Measurements from ENCODE around the gene CBLB.

Gene CBLB

DNA sequence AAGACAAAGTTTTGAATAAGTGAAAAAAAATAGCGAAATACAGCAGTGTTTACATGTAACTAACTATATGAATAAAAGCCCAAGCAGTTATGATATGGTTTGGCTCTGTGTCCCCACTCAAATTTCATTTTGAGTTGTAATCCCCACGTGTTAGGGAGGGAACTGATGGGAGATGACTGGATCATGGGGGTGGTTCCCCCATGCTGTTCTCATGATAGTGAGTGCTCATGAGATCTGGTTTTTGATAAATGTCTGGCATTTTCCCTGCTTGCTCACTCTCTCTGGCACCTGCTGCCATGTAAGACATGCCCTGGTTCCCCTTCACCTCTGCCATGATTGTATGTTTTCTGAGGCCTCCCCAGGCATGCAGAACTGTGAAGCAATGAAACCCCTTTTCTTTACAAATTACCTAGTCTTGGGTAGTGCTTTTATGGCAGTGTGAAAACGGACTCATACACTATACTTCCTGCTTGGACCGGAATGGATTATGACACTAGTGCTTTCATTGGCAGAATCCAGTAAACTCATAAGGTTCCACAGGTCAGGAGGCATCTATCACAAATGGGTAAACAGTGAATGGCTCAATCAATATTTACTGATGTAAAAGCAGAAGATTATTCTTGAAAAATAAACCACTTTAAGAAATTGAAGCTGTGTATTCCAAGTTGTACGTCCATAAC lies 192.1 kb downstream of the CBLB start:
- no peak for DNase-seq

DNA sequence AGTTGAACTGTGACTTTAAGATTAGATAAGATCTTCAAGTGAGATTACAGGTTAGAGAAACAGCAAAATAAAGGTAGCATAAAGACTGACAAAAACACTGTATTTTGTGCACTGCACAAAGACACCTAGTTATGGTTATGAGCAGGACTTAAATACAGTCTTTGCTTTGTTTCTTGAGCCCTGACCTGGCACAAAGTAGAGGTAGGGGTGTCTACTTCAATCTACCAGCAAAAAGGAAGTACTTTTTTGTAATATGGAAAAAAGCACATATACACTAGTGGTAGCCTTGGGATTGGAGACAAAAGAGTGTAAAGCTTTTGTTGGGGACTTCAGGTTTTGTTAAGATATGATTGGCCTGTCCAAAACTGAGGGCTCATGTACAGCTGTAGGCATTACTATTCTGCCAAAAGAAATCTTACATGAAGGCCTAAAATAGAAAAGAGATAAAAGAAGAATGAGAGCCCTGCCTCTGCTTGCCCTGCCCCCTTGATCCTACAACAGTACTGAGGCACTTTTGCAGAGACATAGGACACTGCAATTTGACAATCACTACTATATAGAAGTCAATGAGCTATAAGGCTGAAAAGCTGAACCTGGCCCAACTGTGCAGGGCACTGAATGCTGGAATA lies 194.3 kb downstream of the CBLB start:
- DNase-seq, result no peak

DNA sequence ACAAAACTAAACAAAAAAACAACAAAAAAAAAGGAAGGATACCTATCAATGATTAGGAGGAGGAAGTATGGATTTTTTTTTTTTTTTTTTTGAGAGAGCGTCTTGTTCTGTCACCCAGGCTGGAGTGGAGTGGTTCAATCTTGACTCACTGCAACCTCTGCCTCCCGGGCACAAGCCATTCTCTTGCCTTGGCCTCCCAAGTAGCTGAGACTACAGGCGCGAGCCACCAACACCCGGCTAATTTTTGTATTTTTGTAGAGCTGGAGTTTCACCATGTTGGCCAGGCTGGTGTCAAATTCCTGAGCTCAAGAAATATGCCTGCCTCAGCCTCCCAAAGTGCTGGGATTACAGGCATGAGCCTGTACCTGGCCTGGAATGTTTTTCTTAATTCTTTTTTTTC lies 195.8 kb downstream of the CBLB start:
- DNase-seq, result no peak

DNA sequence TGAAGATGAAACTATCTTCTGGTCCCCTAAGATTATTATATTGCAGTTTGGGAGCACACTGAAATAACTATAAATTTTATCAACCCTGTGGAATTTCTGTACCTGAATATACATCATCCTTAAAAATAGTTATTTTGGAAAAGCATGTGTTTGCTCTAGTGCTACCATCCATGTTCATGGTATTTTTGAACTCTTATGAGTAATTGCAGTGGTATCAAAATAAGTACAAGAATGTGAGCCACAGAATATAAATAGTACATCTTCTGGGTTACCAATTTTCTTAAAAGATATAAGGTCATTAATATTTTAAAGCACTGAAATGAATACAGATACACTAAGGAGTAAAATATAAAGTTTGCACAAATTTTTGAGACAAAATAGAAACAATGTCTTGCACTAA lies 206.5 kb downstream of the CBLB start:
- no peak for DNase-seq

DNA sequence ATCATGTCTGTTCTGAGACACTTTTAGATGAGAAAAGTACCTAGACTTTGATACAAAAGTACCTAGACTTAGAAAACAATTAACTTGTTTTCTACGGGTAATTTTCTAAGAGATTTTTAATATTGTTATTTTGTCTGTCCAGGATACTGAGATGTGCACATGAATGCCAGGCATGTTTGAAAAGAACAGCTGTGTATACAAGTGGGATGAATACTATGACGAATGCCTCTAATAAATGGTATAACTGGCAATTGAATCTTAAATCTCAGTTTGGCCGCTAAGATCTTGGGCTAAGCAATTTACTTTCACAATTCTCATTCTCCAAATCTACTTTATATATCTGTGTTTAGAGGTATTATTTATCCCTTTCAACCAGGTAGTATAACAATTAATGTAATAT lies 207.4 kb downstream of the CBLB start:
- DNase-seq, result no peak

DNA sequence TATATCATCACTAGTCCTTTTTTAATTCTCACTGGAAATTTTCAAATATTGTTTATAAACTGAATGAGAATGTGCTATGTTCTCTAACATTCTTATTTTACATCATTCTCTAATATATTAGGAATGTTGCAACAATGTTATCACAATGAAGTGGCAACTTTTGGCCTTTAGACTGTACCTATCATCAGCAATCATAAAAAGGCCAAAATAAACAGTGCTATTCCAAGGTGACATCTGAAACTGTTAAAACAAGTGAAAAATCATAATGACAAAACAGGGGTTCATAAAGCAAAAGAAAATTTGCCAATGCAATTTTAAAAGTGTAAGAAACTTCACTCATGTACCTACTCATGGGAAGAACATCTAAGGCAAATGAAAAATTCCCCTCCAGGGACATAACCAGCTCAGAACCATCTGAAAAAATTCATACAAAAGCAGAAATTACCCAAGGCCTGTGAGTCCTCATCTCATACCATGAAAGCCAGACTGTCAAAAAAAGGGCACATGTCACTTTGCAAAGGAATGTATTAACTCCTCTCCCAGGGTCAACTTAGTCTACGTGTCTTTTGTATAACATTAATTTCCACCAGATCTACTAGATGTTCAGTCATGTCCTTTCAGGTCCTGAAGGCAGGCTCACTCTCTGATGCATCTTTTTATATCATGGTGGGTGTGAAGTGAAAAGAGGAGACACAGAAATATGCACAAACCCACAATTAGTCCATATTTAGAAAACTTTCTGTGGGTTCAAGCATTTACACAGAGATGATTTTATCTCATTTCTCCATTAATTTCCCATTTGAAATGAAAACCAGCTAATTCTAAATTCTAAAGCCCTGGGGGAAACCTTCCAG lies 211.9 kb downstream of the CBLB start:
- DNase-seq, result no peak

DNA sequence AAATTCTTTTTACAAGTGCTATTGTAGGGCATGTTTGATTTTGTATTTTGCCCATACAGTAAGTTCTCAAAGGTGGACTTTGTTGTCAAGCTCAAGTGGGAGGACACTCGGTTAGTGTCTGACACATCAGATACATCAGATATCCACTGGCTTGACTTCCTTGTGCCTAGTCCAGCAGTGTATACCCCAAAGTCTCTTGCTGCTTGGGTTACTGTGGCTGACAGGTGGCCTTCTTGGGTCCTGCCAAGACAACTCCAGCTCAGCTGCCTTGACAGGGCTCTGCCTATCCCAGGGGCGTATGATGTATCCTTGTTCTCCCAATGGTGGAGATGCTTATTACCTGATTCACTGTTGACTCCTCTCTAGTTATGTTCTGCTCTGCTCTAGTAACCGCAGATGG lies 214.9 kb downstream of the CBLB start:
- DNase-seq, result no peak

DNA sequence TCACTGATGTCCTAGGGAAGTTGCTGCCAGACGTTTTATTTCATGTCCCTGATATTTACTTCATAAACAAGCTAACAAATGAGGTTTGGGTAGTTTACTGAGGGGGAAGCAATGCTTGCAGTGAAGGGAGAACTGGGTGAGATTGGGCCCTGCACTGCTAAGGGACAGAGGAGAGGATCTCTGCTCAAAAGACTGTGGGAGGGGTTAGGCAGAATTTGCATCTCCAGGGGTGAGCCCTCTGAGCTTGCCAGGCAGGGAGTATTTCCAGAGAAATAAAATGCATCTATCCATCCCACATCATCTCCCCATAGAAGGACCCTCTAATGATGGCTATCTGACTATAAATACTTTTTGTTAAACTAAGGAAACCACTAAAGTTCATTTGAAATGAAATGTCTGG lies 215.6 kb downstream of the CBLB start:
- DNase-seq, result no peak

DNA sequence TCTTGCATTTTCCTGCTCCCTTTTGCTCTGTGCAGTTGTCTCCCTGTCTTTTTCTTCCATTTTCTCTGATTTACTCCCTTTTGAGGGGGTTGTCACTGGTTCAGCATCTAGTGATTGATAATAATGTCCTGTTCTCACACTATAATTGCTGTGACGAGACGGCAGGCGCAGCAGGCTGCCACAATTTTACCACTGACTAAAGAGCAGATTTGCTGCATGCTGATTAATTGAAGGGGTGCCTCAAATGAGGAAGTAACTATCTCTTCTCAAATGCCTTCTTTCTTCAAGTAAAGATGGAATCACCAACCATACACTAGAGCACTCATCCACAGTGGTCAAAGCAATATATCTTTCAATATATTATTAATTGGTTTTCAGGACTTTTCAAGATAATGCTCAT lies 219.3 kb downstream of the CBLB start:
- DNase-seq, result no peak

DNA sequence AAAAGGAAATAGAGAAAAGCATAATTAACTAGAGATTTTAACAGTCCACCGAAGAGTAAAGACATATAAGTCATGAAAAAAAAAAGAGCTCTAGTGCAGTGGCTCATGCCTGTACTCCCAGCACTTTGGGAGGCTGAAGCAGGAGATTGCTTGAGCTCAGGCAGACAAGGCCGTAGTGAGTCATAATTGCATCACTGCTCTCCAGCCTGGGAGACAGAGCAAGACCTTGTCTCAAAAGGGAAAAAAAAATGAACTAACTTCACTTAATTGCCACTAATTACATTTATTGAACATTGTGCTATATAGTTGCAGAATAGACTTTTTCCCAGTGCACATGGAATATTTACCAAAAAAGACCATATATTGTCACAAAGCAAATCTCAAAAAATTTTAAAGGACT lies 221.8 kb downstream of the CBLB start:
- DNase-seq, result no peak

DNA sequence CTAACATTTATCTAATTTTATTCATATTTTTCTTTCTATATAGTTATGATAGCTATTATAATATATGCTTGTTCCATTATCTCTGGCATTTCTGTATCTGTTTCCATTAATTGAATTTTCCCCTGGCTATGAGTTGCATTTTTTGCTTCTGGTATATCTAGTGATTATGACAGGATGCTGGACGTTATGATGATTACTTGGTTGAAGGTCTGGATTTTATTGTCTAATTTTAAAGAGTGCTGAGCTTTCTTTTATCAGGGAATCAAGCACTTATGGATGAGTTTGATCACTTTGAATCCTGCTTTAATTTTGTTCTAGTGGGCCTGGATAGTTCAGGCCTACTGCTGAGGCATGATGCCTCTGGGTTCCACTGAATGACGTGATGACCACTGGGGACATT lies 229.7 kb downstream of the CBLB start:
- no peak for DNase-seq

DNA sequence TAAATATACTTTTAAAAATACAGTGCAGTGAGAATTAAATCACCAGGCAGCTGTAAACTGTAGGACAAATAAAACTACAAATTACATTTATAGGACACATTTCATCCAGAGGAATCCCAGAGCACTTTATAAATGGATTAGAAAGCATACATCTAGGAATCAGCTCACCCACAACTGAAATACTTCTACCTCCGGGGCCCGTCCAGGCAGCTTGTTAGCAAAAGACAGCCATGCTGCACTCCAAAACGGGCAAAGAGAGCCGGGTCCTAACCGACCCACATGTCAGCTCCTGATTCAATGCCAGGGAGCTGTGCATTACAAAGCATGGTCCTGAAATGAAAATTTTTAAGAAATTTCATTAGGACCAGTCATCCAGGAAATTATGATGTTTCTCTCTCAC lies 234.1 kb downstream of the CBLB start:
- DNase-seq, result no peak

DNA sequence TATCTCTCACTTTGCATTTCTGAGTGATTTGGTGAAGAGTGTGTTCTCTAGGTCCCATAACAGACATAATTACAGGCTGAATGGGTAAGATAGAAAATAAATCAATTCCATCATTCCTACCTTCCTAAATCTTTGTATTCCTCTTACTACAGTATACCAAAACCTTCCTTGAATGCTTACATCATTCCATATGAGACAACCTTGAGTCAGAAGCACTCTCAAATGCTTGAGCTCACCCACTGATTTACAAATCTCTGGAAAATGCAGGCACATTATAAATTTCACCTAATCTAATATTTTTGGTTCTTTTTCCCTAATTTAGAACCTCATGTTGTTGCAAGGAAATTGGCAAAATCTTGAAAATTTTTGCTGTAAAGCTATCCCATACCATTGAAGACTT lies 239.1 kb downstream of the CBLB start:
- DNase-seq, result no peak

DNA sequence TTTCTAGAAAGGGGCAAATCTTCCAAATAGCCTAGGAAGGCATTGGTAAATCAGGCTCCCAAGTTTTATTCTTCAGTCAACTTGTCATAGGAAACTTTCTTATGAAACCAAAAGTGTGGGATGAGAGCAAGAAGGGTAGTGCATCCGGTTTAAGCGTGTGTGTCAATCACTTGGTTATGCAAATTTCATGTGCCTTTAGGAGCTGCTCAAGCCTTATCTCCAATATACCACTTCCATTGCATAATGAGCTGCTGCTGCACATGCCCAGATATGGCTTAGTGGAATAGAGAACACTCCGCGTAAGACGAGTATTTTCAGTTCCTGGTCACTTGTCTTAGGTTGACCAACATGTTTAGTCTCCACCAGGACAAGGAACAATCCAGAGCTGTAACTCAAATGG lies 242.1 kb downstream of the CBLB start:
- DNase-seq, result no peak

DNA sequence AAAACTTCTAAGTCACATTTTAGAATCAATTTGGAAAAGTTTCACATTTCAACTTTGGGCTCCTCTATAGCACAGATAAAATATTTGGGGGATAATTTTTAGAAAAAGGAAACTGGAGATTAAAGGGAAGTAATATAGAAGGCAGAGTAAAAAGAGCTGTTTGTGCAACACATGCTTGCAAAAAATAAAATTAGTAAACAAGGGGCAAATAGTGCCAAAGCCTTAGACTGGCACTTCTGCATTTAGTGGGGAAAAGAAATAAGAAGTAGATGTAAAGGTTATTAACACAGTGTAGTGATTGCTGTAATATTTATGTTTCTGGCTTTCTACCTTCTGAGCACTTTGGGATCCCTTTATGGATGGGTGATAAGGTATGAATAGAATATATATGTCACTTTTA lies 246.6 kb downstream of the CBLB start:
- DNase-seq, result no peak

DNA sequence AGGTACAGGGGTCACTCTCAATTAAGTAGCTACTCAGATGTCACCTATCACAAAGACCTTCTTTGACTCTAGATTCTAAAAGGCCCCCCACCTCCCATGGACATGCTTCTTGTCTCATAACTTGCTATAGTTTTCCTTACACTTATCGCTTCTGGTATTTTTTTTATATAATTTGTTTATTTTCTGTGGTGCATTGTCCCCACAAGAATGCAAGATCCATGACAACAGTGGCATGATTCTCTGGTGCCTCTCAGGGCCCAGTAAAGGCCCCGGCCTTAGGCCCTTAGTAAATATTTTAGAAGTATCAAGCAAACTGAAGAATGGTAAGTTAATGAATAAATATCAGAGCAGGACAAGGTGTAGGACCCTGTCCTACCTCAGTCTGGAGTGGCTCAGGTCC lies 248.6 kb downstream of the CBLB start:
- DNase-seq, result no peak

DNA sequence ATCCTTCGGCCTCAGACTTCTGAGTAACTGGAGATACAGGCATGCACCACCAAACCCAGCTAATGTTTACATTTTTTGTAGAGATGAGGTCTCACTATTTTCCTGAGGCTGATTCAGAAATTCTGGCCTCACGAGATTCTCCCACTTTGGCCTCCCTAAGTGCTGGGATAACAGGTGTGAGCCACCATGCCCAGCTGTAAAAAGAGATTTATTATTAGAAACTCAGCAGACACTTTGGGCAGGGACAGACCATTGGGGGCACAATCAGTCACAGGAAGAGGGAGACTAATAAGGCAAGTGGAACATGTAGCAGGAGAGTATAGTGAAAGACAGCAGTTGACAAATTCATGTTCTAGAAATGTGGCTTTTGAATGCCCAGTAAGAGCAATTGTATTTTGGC lies 249.2 kb downstream of the CBLB start:
- DNase-seq, result no peak

DNA sequence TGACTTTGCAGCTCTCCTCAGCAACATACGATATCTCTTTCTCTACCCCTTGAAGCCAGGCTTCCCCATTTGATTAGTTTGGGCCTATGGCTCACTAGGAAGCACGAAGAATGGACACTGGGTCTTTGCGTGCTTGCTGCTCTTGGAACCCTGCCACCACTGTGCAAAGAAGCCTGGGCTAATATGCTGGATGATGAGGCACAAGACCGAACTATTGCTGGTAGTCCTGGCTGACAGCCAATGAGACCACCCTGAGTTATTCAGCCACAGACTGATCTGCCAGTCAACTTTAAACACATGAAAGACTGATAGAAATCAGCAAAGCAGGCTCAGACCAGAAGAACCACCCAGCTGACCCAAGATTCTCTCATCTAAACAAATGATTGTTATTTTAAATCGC lies 250.3 kb downstream of the CBLB start:
- no peak for DNase-seq

DNA sequence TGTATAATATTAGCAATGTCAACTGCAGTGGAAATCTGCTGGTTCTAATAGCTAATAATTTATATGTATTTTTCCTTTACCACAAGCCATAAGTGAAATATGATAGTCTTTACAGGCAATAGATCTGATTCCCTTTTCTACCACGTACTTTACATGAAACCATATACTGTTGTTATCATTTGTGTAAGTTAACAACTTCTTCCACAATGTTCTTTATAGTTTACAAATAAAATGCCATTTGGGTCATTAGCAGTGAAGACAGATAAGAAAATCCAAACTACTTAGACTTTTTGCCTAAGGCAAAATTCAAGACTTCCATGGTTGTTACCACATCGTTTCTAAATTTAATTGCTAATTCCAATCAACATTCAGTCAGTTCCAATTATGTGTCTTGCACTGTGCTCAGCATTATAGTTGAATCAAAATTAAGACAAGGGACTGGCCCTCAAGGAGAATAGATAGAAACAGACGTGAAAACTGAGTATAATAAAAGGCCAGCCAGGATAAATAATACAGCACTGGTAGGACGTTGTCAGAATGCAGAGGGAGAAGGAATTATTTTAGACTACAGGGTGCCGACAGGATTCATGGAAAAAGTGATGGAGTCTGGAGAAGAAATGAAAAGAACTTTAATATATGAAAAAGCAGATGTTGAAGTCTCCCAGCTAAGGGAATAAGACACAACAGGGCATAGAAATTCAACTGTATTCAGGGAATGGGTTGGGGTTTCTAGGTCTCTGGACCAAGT lies 252.3 kb downstream of the CBLB start:
- no peak for DNase-seq

DNA sequence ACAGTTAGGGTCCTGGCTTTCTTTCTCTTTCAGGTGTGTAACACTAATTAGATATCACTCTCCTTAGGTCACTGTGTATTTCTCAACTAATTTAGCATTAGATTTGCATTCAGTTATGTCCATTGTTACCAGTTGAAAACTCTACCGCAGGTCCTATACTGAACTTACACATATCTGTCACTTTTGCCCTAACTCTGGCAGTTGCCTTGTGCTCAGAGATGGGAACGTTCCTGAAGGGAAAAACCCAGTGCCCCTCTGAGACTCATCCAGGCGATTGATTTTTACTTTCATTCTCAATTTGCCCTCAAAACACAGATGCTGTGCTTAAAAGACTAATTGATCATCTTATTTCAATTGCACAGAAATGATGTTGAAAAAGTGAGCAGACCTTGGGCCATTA lies 253.0 kb downstream of the CBLB start:
- no peak for DNase-seq

DNA sequence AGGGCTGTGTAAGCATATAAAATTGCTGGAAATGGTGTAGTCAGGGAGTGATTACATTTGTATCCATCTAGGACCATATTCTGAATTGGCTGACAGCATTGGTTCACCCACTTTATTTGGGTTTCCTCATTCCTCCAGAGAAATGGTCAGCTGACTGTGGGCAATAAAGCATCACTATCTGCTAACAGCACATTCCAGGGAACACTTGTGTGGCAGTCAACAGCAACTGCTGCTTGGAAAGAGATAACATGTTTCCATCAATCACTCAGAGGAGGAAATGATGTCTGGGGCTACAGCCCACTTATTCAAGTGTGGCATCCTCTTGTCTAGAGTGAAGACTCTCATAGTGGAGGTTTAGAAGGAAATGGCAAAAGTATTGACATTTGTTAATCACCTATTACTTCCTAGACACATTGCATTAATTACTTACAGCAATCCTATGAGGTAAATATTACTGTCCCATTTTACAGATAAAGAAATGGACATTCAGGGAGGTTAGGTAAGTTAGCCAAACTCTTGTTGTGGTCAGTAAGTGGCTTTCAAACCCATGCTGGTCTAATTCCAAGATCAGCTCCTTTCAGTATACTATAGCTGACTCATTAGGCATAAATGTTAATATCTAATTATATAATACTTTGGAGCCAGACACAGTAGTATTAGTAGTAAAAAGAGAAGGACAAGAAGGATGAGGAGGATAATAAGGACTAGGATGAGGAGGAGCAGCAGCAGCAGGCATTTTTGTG lies 254.4 kb downstream of the CBLB start:
- DNase-seq, result no peak

DNA sequence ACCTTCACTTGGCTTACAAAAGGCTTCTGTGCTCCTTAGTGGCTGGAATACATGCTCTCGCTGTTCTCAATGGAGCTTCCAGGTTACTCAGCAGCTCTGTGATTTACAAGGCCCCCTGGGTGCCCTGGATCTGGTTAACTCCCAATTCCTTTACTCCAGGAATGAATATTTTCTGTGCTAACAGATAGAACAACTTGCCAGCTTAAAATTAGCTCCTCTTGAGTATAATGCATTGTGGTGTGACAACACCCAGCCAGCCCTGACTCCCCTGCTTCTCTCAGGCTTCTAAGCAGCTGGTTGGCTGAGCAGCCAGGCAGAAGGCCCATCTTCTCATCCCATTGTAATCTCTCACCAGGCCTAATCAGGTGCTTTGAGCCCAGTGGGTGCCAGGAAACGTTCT lies 255.7 kb downstream of the CBLB start:
- no peak for DNase-seq
